Stimulated activated CD4-positive, alpha-beta T cell treated with anti-CD3 and anti-CD28 coated beads, Interleukin-4, amount 100 ng/mL, for 24 hours (primary cell): ENCODE results near the gene DPAGT1.
A peak's percentile ranks its signal among the peaks of the same experiment; 100 is the strongest.

ENCODE experiments used
- DNase-seq: peaks from one replicate; pipeline ENCODE4 v3.0.0-alpha.2; 2020

DPAGT1 gene

DNA sequence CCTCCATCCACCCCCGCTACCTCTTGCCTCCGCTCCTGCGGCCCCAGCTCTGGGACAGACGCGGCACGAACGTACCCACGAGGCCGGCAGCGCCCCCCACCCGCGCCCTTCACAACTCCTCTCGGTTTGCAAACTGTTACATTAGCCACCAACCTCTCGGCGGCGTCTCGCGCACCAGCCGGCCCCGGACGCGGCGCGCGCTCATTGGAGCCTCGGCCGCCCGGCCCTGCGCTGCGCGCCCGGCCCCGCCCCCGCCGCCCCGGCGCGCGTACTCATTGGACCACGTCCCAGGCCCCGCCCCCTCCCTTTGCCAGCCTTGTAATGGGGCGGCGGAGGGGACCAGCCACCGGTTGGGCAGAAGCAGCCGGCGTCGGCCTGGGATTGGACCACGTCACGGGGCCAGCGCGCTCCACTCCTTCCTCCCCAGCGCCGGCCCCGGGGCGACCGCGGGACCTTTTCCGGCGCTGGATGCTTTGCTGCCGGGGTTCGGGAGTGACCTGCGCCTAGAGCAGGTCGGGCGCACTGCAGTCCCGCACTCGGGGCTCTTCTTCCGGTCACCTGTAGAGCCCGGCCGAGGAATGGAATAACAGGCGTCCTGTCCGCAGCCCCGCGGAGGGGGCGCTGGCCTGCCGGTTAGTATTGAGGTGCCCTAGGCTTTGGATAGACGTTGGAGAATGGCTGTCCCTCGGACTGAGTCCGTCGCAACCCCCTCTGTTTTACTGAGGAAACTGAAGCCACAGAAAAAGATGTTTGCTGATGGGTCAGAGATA is 44.5 kb downstream of the DPAGT1 start, which contains the start of gene HYOU1:
TSS of gene HYOU1 (minus strand) at position 206 of the 770 bp plus-strand sequence. CDS start 1,045 bp downstream, outside the sequence.
- DNase-seq: peak; percentile 99

DNA sequence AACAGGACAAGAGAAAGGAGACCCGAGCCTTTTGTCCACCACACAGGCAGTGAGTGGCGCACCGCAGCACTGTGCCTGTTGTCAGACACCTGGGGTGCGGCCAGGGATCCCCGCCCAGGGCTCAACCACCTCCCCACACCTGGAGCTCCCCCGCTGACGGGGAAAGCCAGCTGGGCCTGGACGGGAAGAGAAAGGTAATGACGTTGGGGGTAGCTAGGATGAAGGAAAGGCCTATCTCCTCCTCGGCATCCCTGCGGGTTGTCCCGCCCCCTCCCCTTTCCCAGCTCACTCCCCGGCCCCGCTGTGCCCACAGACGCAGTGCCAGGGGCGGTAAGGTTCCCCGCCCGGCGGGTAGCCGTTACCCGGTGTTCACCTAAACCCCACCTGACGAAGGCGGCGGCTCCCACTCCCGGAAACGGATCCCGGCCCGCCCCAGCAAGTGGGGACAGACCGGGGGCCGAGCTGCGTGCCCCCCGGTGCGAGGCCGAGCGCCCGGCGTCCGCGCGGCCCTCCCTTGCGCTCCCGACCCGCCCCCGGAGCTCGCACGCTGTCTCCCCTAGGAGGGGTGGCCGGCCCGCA is 45.1 kb downstream of the DPAGT1 start:
- peak; percentile 42 for DNase-seq

DNA sequence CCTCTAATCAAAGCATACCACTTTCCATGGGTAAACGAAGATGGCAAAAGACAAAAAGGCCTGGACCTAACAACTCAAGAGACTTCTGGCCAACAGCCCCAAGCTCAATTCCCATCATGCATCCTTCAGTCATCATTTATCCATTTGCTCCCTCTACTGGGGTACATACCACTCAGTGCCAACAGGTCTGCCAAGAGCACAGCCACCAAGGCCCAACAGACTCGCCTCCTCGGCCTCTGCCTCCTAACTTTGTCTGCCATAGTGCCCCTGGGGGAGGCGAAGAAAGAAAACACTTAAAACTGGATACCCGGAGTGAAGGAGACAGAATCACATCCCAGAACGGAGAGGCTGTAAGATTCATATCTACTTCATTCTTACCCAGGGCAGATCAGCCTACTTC is 45.8 kb downstream of the DPAGT1 start:
- DNase-seq: no peak

- no peak for DNase-seq
These were observed 47.2 kb downstream of the DPAGT1 start for GRCh38 chr11:119054418-119054817.

- DNase-seq: no peak
These were observed 49.4 kb downstream of the DPAGT1 start for GRCh38 chr11:119052163-119052814.

DNA sequence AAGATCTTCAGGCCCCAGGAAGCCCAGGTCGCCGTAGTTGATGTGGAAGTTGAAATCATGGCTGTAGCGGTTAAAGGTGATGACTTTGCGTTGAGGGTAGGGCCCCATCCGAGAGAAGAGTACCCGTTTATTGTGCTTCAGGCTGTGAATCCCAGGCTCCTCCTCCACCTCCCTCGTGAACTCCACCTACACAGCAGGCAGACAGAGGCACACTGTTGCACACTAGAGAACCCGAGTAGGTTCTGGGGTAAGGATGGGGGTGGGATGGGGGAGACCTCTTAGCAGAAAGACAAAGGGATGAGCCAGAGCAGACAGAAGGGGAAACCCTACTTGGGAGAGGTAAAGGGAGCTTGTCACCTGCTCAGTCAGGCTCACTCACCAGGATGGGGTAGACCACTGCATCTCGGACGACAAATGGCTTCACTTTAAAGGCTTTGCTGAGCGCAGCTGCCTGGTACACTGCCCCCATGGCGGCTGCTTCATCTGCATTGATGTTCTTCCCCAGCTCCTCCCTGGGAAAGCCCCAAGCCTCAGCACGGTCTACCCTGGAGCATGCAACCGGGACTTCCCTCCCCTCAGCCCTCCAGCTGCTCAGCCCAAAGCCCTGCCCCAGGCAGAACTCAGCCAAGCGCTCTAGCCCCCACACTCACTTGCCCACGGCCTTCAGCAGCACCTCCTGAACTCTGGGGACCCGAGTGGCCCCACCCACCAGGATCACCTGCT is 50.1 kb downstream of the DPAGT1 start:
- no peak for DNase-seq

DNA sequence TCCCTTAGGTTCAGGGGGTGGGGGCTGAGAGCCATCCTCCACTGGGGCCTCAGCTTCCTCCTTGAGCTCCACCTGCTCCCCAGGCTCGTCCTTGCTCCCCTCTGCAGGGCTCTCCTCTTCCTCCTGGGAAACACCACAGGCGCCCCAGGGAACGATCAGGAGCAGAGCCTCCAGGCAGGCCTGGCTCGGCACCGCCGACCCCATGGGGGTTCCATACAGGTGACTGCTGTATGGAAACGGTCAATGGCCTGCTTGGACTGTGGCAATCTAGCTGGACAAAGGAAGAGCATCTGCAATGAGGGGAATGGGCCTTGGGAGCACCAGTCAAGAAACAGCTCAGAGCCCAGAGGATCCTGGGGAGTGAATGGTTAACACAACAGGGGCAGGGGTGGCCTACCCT is 52.6 kb downstream of the DPAGT1 start:
- DNase-seq: no peak

- no peak for DNase-seq
These were observed 53.0 kb downstream of the DPAGT1 start for GRCh38 chr11:119048644-119049043.

DNA sequence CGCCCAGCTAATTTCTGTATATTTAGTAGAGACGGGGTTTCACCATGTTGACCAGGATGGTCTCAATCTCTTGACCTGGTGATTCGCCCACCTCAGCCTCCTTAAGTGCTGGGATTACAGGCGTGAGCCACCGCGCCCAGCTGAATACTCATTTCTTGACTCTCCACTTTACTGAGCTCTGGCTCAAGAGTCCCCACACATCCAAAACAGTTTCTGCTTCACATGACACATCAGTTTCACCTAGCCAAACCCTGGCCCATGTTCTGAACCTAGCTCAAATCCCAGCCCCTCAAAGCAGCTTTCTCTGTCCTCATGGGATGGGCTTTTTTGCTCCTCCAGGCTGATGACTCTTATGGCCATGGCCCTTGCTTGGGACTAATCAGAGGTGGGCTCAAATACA is 54.4 kb downstream of the DPAGT1 start:
- no peak for DNase-seq
